Colon (tissue), 2 donors: ENCODE data around the gene INTS4.
"Not testable (repeated sequence)": the region's sequence is repeated elsewhere in the genome, so short reads cannot be mapped to it uniquely, and the experiment has no call there.

Experiments used
- FAIRE-seq: peaks from 2 replicates; lab custom pipeline; 2012; peaks lifted over from hg19 to GRCh38; lab: Jason Lieb, UNC
- donor health status: control.
- donor health status: control.

Gene INTS4

GRCh38 chr11:77876045-77876444, 118.4 kb downstream of the INTS4 start:
- no peak for FAIRE-seq

- FAIRE-seq, result no peak
These were observed 120.3 kb downstream of the INTS4 start for GRCh38 chr11:77874206-77874605.

GRCh38 chr11:77873345-77873744, 121.1 kb downstream of the INTS4 start:
- FAIRE-seq, result no peak

- no peak for FAIRE-seq
These were observed 122.6 kb downstream of the INTS4 start for GRCh38 chr11:77871855-77872254.

GRCh38 chr11:77868744-77869143, 125.7 kb downstream of the INTS4 start:
- no peak for FAIRE-seq

- FAIRE-seq, result no peak
These were observed 128.1 kb downstream of the INTS4 start for GRCh38 chr11:77866336-77866735.

GRCh38 chr11:77865805-77866204, 128.7 kb downstream of the INTS4 start:
- FAIRE-seq, result no peak

GRCh38 chr11:77861444-77861843, 133.0 kb downstream of the INTS4 start:
- FAIRE-seq, result not testable (repeated sequence)

- not testable (repeated sequence) for FAIRE-seq
These were observed 136.5 kb downstream of the INTS4 start for GRCh38 chr11:77857906-77858457.

GRCh38 chr11:77854838-77855237, 139.6 kb downstream of the INTS4 start:
- no peak for FAIRE-seq

- no peak for FAIRE-seq
These were observed 143.0 kb downstream of the INTS4 start for GRCh38 chr11:77851503-77851902.

- FAIRE-seq, result not testable (repeated sequence)
These were observed 150.8 kb downstream of the INTS4 start for GRCh38 chr11:77843700-77844099.

- FAIRE-seq, result no peak
These were observed 151.9 kb downstream of the INTS4 start for GRCh38 chr11:77842441-77843121.

GRCh38 chr11:77833302-77833701, 161.2 kb downstream of the INTS4 start:
- no peak for FAIRE-seq

GRCh38 chr11:77828926-77829325, 165.5 kb downstream of the INTS4 start:
- FAIRE-seq, result no peak
